SK-N-MC (cell line): ENCODE results near the gene EGFR.

Experiments
- EZH2 ChIP-seq: fragments of 200-600 bp; sonication (generic); IDR thresholded peaks from one replicate; pipeline ENCODE4 v1.6.1; 2017; ENCODE audit warnings: antibody characterized with exemption
- POLR2AphosphoS5 ChIP-seq: IDR thresholded peaks from 2 replicates; pipeline ENCODE4 v1.6.1; 2012; ENCODE audit warnings: mild to moderate bottlenecking, low read depth, low read length, borderline replicate concordance

DNA sequence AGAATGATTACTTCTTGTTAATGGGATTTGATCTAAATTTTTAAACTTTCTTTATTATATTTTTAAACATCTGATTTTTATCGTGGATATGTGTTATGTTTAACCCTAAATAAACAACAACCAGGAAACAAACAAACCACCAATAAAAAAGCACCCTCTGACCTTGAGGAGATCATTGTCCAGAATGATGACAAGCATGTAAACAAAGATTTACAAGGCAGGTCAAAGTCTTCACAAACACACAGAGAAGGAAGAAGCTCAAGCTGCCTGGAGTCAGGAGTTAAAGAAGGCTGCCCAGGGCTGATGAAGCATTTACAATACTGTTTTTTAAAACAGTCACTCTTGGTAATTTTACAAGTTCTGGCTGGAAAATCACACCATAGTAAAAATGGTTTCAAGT, 31.0 kb upstream of the EGFR start:
- TF ChIP-seq POLR2AphosphoS5 (no peak), EZH2 (no peak)
